GM23338 (cell line): ENCODE results near the gene RNU5B-1.

ENCODE experiments used
- CTCF ChIP-seq, 2 experiments: fragments of 200-600 bp in 1 of 2; sonication (generic) in 1 of 2; conservative IDR thresholded peaks; 2 replicates each; pipeline versions ENCODE4 v1.5.1 to v1.6.1; 2016 to 2017; ENCODE audit warnings: antibody characterized with exemption in 2 of 2, low read depth in 2 of 2, mild to moderate bottlenecking in 2 of 2, moderate library complexity in 1 of 2
- EZH2 ChIP-seq: fragments of 200-600 bp; sonication (generic); IDR thresholded peaks from one replicate; pipeline ENCODE4 v1.8.0; 2017; ENCODE audit warnings: antibody characterized with exemption, mild to moderate bottlenecking, low read depth; ENCODE audit not compliant: unreplicated experiment
- POLR2AphosphoS5 ChIP-seq: IDR thresholded peaks from 2 replicates; pipeline ENCODE4 v1.6.1; 2016; ENCODE audit warnings: antibody characterized with exemption, low read depth

DNA sequence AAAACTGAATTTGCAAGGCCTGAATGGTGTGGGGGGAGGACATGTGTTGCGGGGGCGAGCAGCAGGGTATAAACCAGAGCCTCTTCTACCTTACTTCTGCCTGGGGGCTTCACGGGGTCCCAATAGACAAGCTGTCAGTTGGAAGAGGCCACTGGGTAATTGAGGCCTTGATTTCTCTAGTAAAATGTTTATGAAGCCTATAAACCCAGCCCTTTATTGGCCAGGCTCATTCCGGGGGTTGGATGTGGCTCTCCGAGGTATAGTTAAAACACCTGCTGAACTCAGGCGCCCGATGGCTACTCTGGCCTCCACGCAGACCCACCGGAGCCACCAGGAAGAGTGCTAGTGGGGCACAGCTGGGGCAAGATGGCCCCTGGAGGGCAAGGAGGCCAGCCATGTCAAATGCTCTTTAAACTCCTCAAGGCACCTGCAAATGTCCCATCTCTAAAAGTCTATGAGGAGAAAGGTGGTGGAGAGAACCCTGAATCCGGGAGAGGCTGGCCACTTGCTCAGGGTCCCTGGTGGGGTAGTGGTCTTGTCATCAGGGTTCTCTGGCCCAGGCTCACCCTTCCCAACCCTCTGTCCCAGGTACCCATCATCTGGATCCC, 39.0 kb downstream of the RNU5B-1 start:
- TF ChIP-seq CTCF (conservative IDR thresholded peaks at IDR 0.05; ENCODE audit: low read depth in 2 of 2) (no peak), POLR2AphosphoS5 (no peak), EZH2 (no peak)
